Endothelial cell of umbilical vein (primary cell): ENCODE results near the gene RADIL. TPM values are rescaled to one million over a fixed set of nuclear protein-coding genes. Genes with fewer than 3 reads are reported as not detected.

Source experiments
- BruUV-seq: library from RNA; stranded (reverse); fragments of 400-500 nt; replicated peaks from 2 replicates; lab custom pipeline; 2021; lab: Mats Ljungman, UMichigan
- CTCF ChIA-PET: fragments of 300-600, 350-600 bp; sonication (Branson Sonifier 250); formaldehyde crosslinking; loops from one replicate; lab custom pipeline; 2021; ENCODE audit warnings: antibody characterized with exemption, inconsistent platforms; lab: Charles Lee
- POLR2A ChIA-PET: fragments of 300-600, 350-600 bp; sonication (Branson Sonifier 250); formaldehyde crosslinking; loops from one replicate; lab custom pipeline; 2021; ENCODE audit warnings: antibody characterized with exemption, inconsistent platforms; lab: Charles Lee
- DNase-seq: peaks from one replicate; pipeline ENCODE4 v3.0.0-alpha.2; 2011; ENCODE audit warnings: low read depth, low spot score
- FAIRE-seq: peaks from 2 replicates; lab custom pipeline; 2011; peaks lifted over from hg19 to GRCh38; lab: Jason Lieb, UNC
- H2AFZ ChIP-seq: 2 replicates; pipeline ENCODE4 v1.6.0; 2012; ENCODE audit warnings: low read depth, low read length, control low read depth, inconsistent platforms
- H3K27ac ChIP-seq: 2 replicates; pipeline ENCODE4 v1.5.1; 2011; ENCODE audit warnings: low read depth, mild to moderate bottlenecking, control low read depth, low read length, moderate library complexity; ENCODE audit not compliant: insufficient read depth
- H3K27me3 ChIP-seq, 2 experiments: 2 replicates each; pipeline versions ENCODE4 v1.6.0 to v1.6.1; 2011; ENCODE audit warnings: low read length in 2 of 2, mixed read lengths in 1 of 2; ENCODE audit not compliant: control insufficient read depth in 2 of 2, insufficient read depth in 2 of 2
- H3K36me3 ChIP-seq, 2 experiments: 2 replicates in 1 of 2; 3 replicates in 1 of 2; pipeline ENCODE4 v1.5.1; 2011; ENCODE audit warnings: low read length in 2 of 2, mild to moderate bottlenecking in 1 of 2, moderate library complexity in 1 of 2; ENCODE audit not compliant: control insufficient read depth in 2 of 2, insufficient read depth in 2 of 2; ENCODE audit errors: extremely low read depth in 1 of 2
- H3K4me1 ChIP-seq: 3 replicates; pipeline ENCODE4 v1.5.1; 2011; ENCODE audit warnings: mild to moderate bottlenecking, low read length; ENCODE audit not compliant: control insufficient read depth, insufficient read depth; ENCODE audit errors: extremely low read depth
- H3K4me2 ChIP-seq: 2 replicates; pipeline ENCODE4 v1.6.1; 2011; ENCODE audit warnings: low read length, control low read depth, mixed read lengths; ENCODE audit not compliant: insufficient read depth
- H3K4me3 ChIP-seq, 3 experiments: fragments of 200-600 bp in 1 of 3; sonication (generic), shearing (Covaris generic) in 1 of 3; replicated peaks in 1 of 3; 2 replicates each; pipeline ENCODE4 v1.5.1; 2011 to 2016; ENCODE audit warnings: control low read depth in 3 of 3, low read length in 3 of 3, mild to moderate bottlenecking in 2 of 3, inconsistent platforms in 1 of 3, low read depth in 1 of 3, moderate library complexity in 1 of 3; ENCODE audit not compliant: insufficient read depth in 1 of 3
- H3K79me2 ChIP-seq: 2 replicates; pipeline ENCODE4 v1.6.0; 2012; ENCODE audit warnings: low read length, inconsistent platforms; ENCODE audit not compliant: control insufficient read depth, insufficient read depth
- H3K9ac ChIP-seq: replicated peaks from 2 replicates; pipeline ENCODE3; 2011; ENCODE audit warnings: low read length, control low read depth; ENCODE audit not compliant: insufficient read depth; ENCODE audit errors: extremely low read depth
- H3K9me1 ChIP-seq: replicated peaks from 3 replicates; pipeline ENCODE4 v1.6.0; 2011; ENCODE audit warnings: mild to moderate bottlenecking, low read length; ENCODE audit not compliant: control insufficient read depth, insufficient read depth; ENCODE audit errors: extremely low read depth
- H3K9me3 ChIP-seq: replicated peaks from 2 replicates; pipeline ENCODE4 v1.5.1; 2012; ENCODE audit warnings: low read length, inconsistent platforms; ENCODE audit not compliant: control insufficient read depth, insufficient read depth
- H4K20me1 ChIP-seq: replicated peaks from 2 replicates; pipeline ENCODE3; 2011; ENCODE audit warnings: mild to moderate bottlenecking, low read length; ENCODE audit not compliant: control insufficient read depth, insufficient read depth; ENCODE audit errors: extremely low read depth
- CTCF ChIP-seq, 2 donors: IDR thresholded peaks; 1 replicate in 1 of 2; 2 replicates in 1 of 2; pipeline ENCODE4 v1.5.1; 2011; ENCODE audit warnings: low read length in 2 of 2, mild to moderate bottlenecking in 2 of 2, moderate library complexity in 2 of 2, control low read depth in 1 of 2, inconsistent platforms in 1 of 2, low read depth in 1 of 2; ENCODE audit not compliant: insufficient read depth in 1 of 2; ENCODE audit errors: extremely low read depth in 1 of 2
- EZH2 ChIP-seq: IDR thresholded peaks from 2 replicates; pipeline ENCODE4 v1.6.1; 2012; ENCODE audit warnings: borderline replicate concordance, low read depth, mild to moderate bottlenecking, moderate library complexity, low read length, inconsistent platforms; ENCODE audit not compliant: severe bottlenecking
- FOS ChIP-seq: IDR thresholded peaks from 2 replicates; pipeline ENCODE4 v1.6.1; 2011; ENCODE audit warnings: mild to moderate bottlenecking, low read length, moderate library complexity, borderline replicate concordance; ENCODE audit not compliant: insufficient read depth
- GATA2 ChIP-seq: IDR thresholded peaks from 2 replicates; pipeline ENCODE4 v1.7.0; 2011; ENCODE audit warnings: low read depth, mild to moderate bottlenecking, moderate library complexity, mixed read lengths, low read length; ENCODE audit not compliant: insufficient read length, insufficient read depth
- JUN ChIP-seq: IDR thresholded peaks from 2 replicates; pipeline ENCODE4 v1.6.1; 2011; ENCODE audit warnings: borderline replicate concordance, low read depth; ENCODE audit not compliant: insufficient read length, insufficient read depth
- MAX ChIP-seq: IDR thresholded peaks from 2 replicates; pipeline ENCODE4 v1.6.1; 2011; ENCODE audit not compliant: insufficient read depth, insufficient read length
- MYC ChIP-seq: IDR thresholded peaks from one replicate; pipeline ENCODE4 v1.6.1; 2011; ENCODE audit warnings: mild to moderate bottlenecking, low read depth, low read length
- POLR2A ChIP-seq: IDR thresholded peaks from 2 replicates; pipeline ENCODE4 v1.6.1; 2012; ENCODE audit warnings: low read depth, mild to moderate bottlenecking, control low read depth, low read length
- POLR2AphosphoS5 ChIP-seq: IDR thresholded peaks from 2 replicates; pipeline ENCODE4 v1.6.1; 2012; ENCODE audit warnings: low read depth, mild to moderate bottlenecking, control low read depth, low read length, moderate library complexity; ENCODE audit not compliant: insufficient read depth
- dilution Hi-C: fragments of 300-500 bp; cut with MboI; formaldehyde crosslinking; loops from one replicate; pipeline ENCODE4 v1.15.0; 2019; ENCODE audit warnings: low sequenced_read_pairs; ENCODE audit not compliant: extremely low pct_ligation_motif_present
- intact Hi-C: fragments of 100-400 bp; cut with micrococcal nuclease; formaldehyde crosslinking; loops from one replicate; pipeline ENCODE4 v1.10.0; 2022
- polyA plus RNA-seq, 4 experiments: library from polyadenylated mRNA; depleted of rRNA in 3 of 4; stranded (reverse) in 3 of 4; unstranded in 1 of 4; fragments of >200 nt; gene quantifications; 2 replicates each; pipeline versions ENCODE4 v1.2.1 to v1.2.3, GENCODE V29; 2011 to 2012; ENCODE audit warnings: missing spikeins in 1 of 4
- total RNA-seq: library from RNA; stranded (reverse); gene quantifications from 2 replicates; pipeline ENCODE4 v1.2.3, GENCODE V29; 2021

The RADIL gene
- total and polyA plus RNA-seq, 2 donors (not counting 3 experiments of a cell fraction or from before 2014, with no cell fraction given): 1.2 to 2.5 TPM

DNA sequence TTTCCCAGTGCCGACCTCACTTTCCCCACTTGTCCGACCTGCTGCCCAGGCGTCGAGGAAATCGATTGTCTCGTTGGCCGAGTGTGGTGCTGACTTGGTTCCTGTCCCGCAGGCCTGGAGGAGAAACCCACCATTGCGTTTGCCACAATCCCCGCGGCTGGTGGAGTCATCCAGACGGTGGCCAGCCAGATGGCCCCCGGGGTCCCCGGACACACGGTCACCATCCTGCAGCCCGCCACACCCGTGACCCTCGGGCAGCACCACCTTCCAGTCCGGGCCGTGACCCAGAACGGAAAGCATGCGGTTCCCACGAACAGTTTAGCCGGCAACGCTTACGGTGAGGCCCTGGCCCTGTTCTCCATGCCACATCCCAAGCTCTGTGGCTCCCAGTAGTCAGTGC, 122.6 kb downstream of the RADIL start:
- dilution Hi-C loops (no loop called here), intact Hi-C loops (no loop called here)
- CTCF ChIA-PET: interaction anchor here (1.4 kb wide), 1 partner anchor 15 kb away, joined by 5 read pairs; the partner anchor contains the start of gene AP5Z1
- H3K27ac ChIP-seq: no peak overlapping the region
- no peak overlapping the region for H3K4me3 ChIP-seq
- H3K9me3 ChIP-seq: no peaks in the 10 kb centered on the region
- no peak overlapping the region for H3K4me2 ChIP-seq
- no peaks in the 10 kb centered on the region for H3K27me3 ChIP-seq
- BruUV-seq: no TSS peak
- H3K4me1 ChIP-seq: no peaks in the 10 kb centered on the region
- peaks cover 13 to 51% of the 10 kb centered on the region in 2 experiments for H3K36me3 ChIP-seq
- TF ChIP-seq EZH2 (no peak), JUN (no peak)
- POLR2A ChIA-PET: no interaction called here
- H4K20me1 ChIP-seq: no peaks in the 10 kb centered on the region
- H3K79me2 ChIP-seq: peaks cover 2% of the 10 kb centered on the region
- DNase-seq (no peak), FAIRE-seq (no peak)
- H3K9me1 ChIP-seq: no peaks in the 10 kb centered on the region
- H2AFZ ChIP-seq: no peak overlapping the region
- no peak overlapping the region for H3K9ac ChIP-seq

DNA sequence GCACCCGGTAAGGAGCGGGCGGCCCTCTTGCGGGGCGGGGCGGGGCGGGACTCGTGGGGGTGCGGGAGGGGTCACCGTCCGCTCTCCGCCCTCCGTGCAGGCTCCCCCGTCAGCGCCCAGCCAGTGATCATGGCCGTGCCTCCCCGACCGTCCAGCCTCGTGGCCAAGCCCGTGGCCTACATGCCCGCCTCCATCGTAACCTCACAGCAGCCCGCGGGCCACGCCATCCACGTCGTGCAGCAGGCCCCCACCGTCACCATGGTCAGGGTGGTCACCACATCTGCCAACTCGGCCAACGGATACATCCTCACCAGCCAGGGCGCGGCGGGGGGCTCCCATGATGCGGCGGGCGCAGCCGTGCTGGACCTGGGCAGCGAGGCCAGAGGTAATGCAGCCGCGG, 124.3 kb downstream of the RADIL start:
- no TSS peak for BruUV-seq
- Histone ChIP-seq H3K9me3 (no peaks in the 10 kb centered on the region), H3K4me2 (no peak overlapping the region), H3K27ac (no peak overlapping the region), H3K4me1 (no peaks in the 10 kb centered on the region), H3K9ac (no peak overlapping the region), H3K36me3 (peaks cover 20 to 58% of the 10 kb centered on the region in 2 experiments), H2AFZ (no peak overlapping the region), H3K4me3 (no peak overlapping the region), H3K27me3 (no peaks in the 10 kb centered on the region), H3K9me1 (no peaks in the 10 kb centered on the region), H4K20me1 (no peaks in the 10 kb centered on the region), H3K79me2 (peaks cover under 1% of the 10 kb centered on the region)
- TF ChIP-seq CTCF (IDR thresholded peaks at IDR 0.05; ENCODE audit: extremely low read depth in 1 of 2, insufficient read depth in 1 of 2, low read depth in 1 of 2, low read length in 2 of 2) (no peak), MYC (no peak), MAX (no peak), GATA2 (no peak), POLR2AphosphoS5 (no peak), FOS (no peak), POLR2A (no peak), JUN (no peak), EZH2 (no peak)
- DNase-seq: no peak
- dilution Hi-C loops (no loop called here), intact Hi-C loops (no loop called here)
- FAIRE-seq: no peak
- CTCF ChIA-PET: interaction anchor here (1.4 kb wide), 1 partner anchor 16 kb away, joined by 5 read pairs; the partner anchor contains the start of gene AP5Z1
- POLR2A ChIA-PET: interaction anchor here (1.3 kb wide), 1 partner anchor 16 kb away, joined by 4 read pairs; the partner anchor contains the start of gene AP5Z1
